Kasumi-1 (cell line): ENCODE data around the gene CABP5.

Experiments
- DNase-seq, 2 experiments: peaks; one replicate each; lab custom pipeline; 2025; lab: John Stamatoyannopoulos, UW

CABP5 gene

GRCh38 chr19:48030073-48030472 is 13.8 kb downstream of the CABP5 start:
- no peak for DNase-seq

- DNase-seq, result no peak
Observed at GRCh38 chr19:48029431-48029830, 14.4 kb downstream of the CABP5 start.

GRCh38 chr19:48025480-48025879 is 18.4 kb downstream of the CABP5 start:
- DNase-seq, result no peak

GRCh38 chr19:48023518-48023917 is 20.4 kb downstream of the CABP5 start:
- no peak for DNase-seq

GRCh38 chr19:48023011-48023410 is 20.9 kb downstream of the CABP5 start:
- DNase-seq, result no peak

GRCh38 chr19:48020686-48021085 is 23.2 kb downstream of the CABP5 start:
- DNase-seq, result no peak

- DNase-seq, result no peak
Observed at GRCh38 chr19:48010932-48011758, 32.7 kb downstream of the CABP5 start.

GRCh38 chr19:48006762-48007161 is 37.1 kb downstream of the CABP5 start:
- peak in 1 of 2 experiments; percentile 2 for DNase-seq

GRCh38 chr19:48004236-48004635 is 39.6 kb downstream of the CABP5 start:
- DNase-seq, result no peak

GRCh38 chr19:48000846-48001245 is 43.0 kb downstream of the CABP5 start:
- no peak for DNase-seq

- DNase-seq, result no peak
Observed at GRCh38 chr19:47998800-47999199, 45.1 kb downstream of the CABP5 start.

GRCh38 chr19:47996230-47996727 is 47.6 kb downstream of the CABP5 start:
- DNase-seq, result no peak

GRCh38 chr19:47994209-47994802 is 49.6 kb downstream of the CABP5 start, which contains the start of gene ELSPBP1:
Gene ELSPBP1, plus strand, starts transcription at chr19:47994632. Its CDS starts 14,036 bp downstream, at chr19:48008668.
- DNase-seq, result no peak

GRCh38 chr19:47992070-47992469 is 51.8 kb downstream of the CABP5 start, which contains the start of gene BSPH1:
Gene BSPH1, minus strand, starts transcription at chr19:47992170. Its CDS starts 89 bp downstream, at chr19:47992081.
- DNase-seq, result no peak

- no peak for DNase-seq
Observed at GRCh38 chr19:47991191-47991808, 52.6 kb downstream of the CABP5 start.
